OCI-LY1 (cell line): ENCODE data around the gene NOL4.
"Not testable (repeated sequence)": the region's sequence is repeated elsewhere in the genome, so short reads cannot be mapped to it uniquely, and the experiment has no call there.

Source experiments
- H2AFZ ChIP-seq: fragments of 200-600 bp; sonication (generic), shearing (Covaris generic); 2 replicates; pipeline ENCODE4 v1.6.0; 2014; ENCODE audit warnings: antibody characterized with exemption, mild to moderate bottlenecking, low read length
- H3F3A ChIP-seq: fragments of 200-600 bp; sonication (generic), shearing (Covaris generic); 2 replicates; pipeline ENCODE4 v1.6.0; 2014; ENCODE audit warnings: mild to moderate bottlenecking, antibody characterized with exemption, low read length, moderate library complexity; ENCODE audit not compliant: insufficient read depth
- H3K27ac ChIP-seq: fragments of 200-600 bp; sonication (generic); 2 replicates; pipeline ENCODE4 v1.5.1; 2014; ENCODE audit warnings: low read length, mixed run types, mild to moderate bottlenecking, low read depth; ENCODE audit not compliant: poor library complexity, severe bottlenecking
- H3K27me3 ChIP-seq: fragments of 200-600 bp; sonication (generic); 2 replicates; pipeline ENCODE4 v1.6.0; 2014; ENCODE audit warnings: antibody characterized with exemption, mild to moderate bottlenecking, low read length, moderate library complexity; ENCODE audit not compliant: insufficient read depth
- H3K36me3 ChIP-seq: fragments of 200-600 bp; sonication (generic); 2 replicates; pipeline ENCODE4 v1.6.1; 2014; ENCODE audit warnings: mild to moderate bottlenecking, antibody characterized with exemption, low read length, moderate library complexity, mixed read lengths; ENCODE audit not compliant: insufficient read depth
- H3K4me1 ChIP-seq: fragments of 200-600 bp; sonication (generic); 2 replicates; pipeline ENCODE4 v1.5.1; 2014; ENCODE audit warnings: mild to moderate bottlenecking, low read length, moderate library complexity; ENCODE audit not compliant: insufficient read depth, severe bottlenecking
- H3K4me2 ChIP-seq: fragments of 200-600 bp; sonication (generic), shearing (Covaris generic); 2 replicates; pipeline ENCODE4 v1.6.1; 2014; ENCODE audit warnings: low read length
- H3K4me3 ChIP-seq: fragments of 200-600 bp; sonication (generic); 2 replicates; pipeline ENCODE4 v1.5.1; 2014; ENCODE audit warnings: low read length, low read depth, mild to moderate bottlenecking, mixed read lengths; ENCODE audit not compliant: poor library complexity, severe bottlenecking
- H3K79me2 ChIP-seq: fragments of 200-600 bp; shearing (Covaris generic); 2 replicates; pipeline ENCODE4 v1.6.1; 2016; ENCODE audit warnings: mixed run types, low read length, mixed read lengths; ENCODE audit not compliant: insufficient read depth
- H3K9ac ChIP-seq: fragments of 200-600 bp; sonication (generic), shearing (Covaris generic); 2 replicates; pipeline ENCODE4 v1.6.1; 2014; ENCODE audit warnings: mild to moderate bottlenecking, low read length, mixed read lengths
- H3K9me2 ChIP-seq: fragments of 200-600 bp; sonication (generic), shearing (Covaris generic); 2 replicates; pipeline ENCODE4 v1.6.1; 2014; ENCODE audit warnings: low read depth, mild to moderate bottlenecking, low read length, mixed read lengths
- H3K9me3 ChIP-seq: fragments of 200-600 bp; shearing (Covaris generic); 2 replicates; pipeline ENCODE4 v1.6.1; 2014; ENCODE audit warnings: low read length, mixed read lengths
- H4K20me1 ChIP-seq: fragments of 200-600 bp; sonication (generic), shearing (Covaris generic); 2 replicates; pipeline ENCODE4 v1.6.0; 2016; ENCODE audit warnings: mild to moderate bottlenecking, low read length; ENCODE audit not compliant: insufficient read depth
- EZH2 ChIP-seq: fragments of 200-600 bp; sonication (generic), shearing (Covaris generic); IDR thresholded peaks from 2 replicates; pipeline ENCODE4 v1.8.0; 2017; ENCODE audit warnings: borderline replicate concordance, mixed run types, mild to moderate bottlenecking, antibody characterized with exemption, low read length, moderate library complexity, mixed read lengths
- TF ChIP-seq, protein P1 (sequence below): fragments of 200-600 bp; sonication (generic), shearing (Covaris generic); IDR thresholded peaks from 2 replicates; pipeline ENCODE4 v1.5.1; 2017; ENCODE audit warnings: mild to moderate bottlenecking, antibody characterized with exemption, low read length, moderate library complexity, mixed read lengths

Gene NOL4, protein sequence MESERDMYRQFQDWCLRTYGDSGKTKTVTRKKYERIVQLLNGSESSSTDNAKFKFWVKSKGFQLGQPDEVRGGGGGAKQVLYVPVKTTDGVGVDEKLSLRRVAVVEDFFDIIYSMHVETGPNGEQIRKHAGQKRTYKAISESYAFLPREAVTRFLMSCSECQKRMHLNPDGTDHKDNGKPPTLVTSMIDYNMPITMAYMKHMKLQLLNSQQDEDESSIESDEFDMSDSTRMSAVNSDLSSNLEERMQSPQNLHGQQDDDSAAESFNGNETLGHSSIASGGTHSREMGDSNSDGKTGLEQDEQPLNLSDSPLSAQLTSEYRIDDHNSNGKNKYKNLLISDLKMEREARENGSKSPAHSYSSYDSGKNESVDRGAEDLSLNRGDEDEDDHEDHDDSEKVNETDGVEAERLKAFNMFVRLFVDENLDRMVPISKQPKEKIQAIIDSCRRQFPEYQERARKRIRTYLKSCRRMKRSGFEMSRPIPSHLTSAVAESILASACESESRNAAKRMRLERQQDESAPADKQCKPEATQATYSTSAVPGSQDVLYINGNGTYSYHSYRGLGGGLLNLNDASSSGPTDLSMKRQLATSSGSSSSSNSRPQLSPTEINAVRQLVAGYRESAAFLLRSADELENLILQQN

DNA sequence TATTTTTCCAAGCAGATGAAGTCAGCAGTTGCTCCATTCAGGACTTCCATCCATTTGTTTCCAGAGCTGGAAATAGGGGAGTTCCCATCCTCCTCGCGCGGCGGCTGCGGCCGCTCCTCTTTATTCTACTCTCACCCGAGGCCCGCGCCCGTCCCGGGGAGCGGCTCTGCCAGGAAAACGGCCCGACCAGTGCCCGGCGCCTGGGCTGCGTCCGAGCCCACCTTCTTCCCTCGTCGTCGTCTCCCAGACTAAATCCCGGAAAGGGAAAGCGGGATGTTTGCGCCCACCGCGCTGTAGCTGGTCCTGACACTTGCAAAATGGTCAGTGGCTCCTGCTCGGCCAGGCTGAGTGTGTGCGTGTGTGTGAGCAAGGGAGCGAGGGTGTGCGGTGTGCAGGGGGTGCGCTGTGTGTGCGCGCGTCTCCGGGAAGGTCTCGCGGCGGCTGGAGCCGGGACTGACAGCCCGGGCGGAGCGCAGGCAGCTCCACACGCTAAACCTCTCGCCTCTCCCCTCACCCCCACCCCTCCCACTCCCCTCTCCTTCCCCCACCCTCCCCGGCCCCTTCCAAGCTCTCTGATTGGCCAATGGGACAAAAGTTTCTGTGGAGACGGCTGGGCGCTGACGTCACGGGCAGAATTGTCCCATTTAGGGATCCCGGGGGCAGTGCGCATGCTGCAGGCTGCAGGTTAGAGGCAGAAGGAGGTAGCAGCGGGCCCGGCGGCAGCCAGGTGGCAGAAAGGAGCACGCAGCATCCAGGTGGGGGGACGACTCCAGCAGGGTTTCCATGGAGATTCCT is at the start of gene NOL4:
Gene NOL4, minus strand, starts transcription at position 491 of the 795 bp plus-strand sequence. CDS start 1,660 bp downstream, outside the sequence.
- Histone ChIP-seq H3K79me2 (no peaks in the 10 kb centered on the region), H3K4me2 (no peak within 1 kb of the TSS), H3K36me3 (no peaks in the 10 kb centered on the region), H3K27ac (no peak within 1 kb of the TSS), H3K9me3 (no peaks in the 10 kb centered on the region), H3K4me1 (no peaks in the 10 kb centered on the region), H4K20me1 (no peaks in the 10 kb centered on the region), H3K9ac (no peak within 1 kb of the TSS), H3F3A (no peaks in the 10 kb centered on the region), H3K4me3 (no peak within 1 kb of the TSS), H2AFZ (no peak within 1 kb of the TSS), H3K9me2 (no peaks in the 10 kb centered on the region), H3K27me3 (no peaks in the 10 kb centered on the region)
- TF ChIP-seq, protein P1, sequence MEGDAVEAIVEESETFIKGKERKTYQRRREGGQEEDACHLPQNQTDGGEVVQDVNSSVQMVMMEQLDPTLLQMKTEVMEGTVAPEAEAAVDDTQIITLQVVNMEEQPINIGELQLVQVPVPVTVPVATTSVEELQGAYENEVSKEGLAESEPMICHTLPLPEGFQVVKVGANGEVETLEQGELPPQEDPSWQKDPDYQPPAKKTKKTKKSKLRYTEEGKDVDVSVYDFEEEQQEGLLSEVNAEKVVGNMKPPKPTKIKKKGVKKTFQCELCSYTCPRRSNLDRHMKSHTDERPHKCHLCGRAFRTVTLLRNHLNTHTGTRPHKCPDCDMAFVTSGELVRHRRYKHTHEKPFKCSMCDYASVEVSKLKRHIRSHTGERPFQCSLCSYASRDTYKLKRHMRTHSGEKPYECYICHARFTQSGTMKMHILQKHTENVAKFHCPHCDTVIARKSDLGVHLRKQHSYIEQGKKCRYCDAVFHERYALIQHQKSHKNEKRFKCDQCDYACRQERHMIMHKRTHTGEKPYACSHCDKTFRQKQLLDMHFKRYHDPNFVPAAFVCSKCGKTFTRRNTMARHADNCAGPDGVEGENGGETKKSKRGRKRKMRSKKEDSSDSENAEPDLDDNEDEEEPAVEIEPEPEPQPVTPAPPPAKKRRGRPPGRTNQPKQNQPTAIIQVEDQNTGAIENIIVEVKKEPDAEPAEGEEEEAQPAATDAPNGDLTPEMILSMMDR: no peak
- no peak for TF ChIP-seq EZH2

DNA sequence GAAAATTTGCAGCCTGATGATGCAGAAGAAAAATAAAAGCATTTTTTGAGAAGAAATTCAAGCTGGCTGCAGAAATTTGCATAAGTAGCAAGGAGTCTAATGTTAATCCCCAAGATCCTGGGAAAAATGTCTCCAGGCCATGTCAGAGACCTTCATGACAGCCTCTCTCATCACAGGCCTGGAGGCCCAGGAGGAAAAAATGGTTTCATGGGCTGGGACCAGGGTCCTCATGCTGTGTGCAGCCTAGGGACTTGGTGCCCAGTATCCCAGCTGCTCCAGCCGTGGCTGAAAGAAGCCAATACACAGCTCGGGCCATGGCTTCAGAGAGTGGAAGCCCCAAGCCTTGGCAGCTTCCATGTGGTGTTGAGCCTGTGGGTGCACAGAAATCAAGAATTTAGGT is 41.3 kb upstream of the NOL4 start:
- not testable (repeated sequence) for H3K79me2 ChIP-seq

DNA sequence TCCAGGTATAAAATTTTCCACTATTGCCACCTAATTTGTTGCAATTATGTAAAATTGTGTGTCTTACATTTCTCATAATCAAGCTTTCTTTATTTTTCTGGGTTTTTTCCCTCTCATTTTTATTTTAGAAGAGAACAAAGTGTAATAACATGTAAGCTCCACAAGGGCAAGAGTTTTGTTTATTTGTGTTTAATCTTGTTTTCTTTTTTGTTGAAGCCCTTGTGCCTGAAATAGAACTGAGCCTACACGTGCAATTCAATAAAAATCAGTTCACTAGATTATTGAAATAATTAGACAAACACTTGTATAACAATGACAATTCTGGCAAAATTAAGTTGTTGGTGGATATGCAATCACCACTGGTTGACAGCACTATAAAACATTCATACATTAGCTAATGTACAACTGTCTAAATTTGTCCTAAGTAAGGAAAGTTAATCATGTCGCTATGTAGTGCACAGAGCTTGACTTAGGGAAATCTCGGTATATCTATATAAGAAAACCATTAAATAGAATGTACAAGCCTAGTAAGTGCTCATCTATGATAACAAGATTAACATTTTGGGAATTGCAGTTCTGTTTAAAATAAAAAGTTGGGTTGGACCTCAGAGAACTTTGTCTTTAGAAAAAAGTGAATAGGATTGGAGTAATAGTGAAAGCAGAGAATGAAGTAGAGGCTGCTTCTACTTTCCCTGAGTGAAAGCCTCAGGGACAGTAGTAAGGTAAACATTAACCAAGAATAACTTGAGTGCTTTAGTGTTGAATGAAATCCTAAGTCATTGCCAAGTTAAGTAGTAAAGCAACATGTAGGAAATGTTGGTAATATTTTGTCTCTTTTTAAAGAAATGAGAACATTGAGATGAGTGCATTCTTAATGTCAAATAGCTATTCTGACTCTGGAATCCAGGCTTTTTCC is 37.4 kb upstream of the NOL4 start:
- Histone ChIP-seq H2AFZ (no peak overlapping the region), H3K79me2 (no peaks in the 10 kb centered on the region), H3K9me3 (0 out of 2 replicates have a peak, but pooled peaks cover 3% of the 10 kb centered on the region), H3K4me3 (no peak overlapping the region), H3K4me1 (no peaks in the 10 kb centered on the region), H3F3A (no peaks in the 10 kb centered on the region), H3K27ac (no peak overlapping the region), H4K20me1 (no peaks in the 10 kb centered on the region), H3K27me3 (no peaks in the 10 kb centered on the region), H3K9me2 (no peaks in the 10 kb centered on the region), H3K4me2 (no peak overlapping the region), H3K9ac (no peak overlapping the region), H3K36me3 (no peaks in the 10 kb centered on the region)
- no peak for TF ChIP-seq EZH2
- TF ChIP-seq, protein P1: no peak

More for the DNA sequence above, 41.3 kb upstream of the NOL4 start:
- not testable (repeated sequence) for H3K4me1 ChIP-seq, H3K36me3 ChIP-seq, H3K4me3 ChIP-seq, H3K4me2 ChIP-seq, H3K9ac ChIP-seq, H2AFZ ChIP-seq, H3K9me3 ChIP-seq, H3K9me2 ChIP-seq, H3K27me3 ChIP-seq, H3K27ac ChIP-seq, H3F3A ChIP-seq, H4K20me1 ChIP-seq
